ENCODE measurements around the gene ADAMTSL4. TPM values are rescaled to one million over a fixed set of nuclear protein-coding genes. Genes with fewer than 3 reads are reported as not detected.
A peak's percentile ranks its signal among the peaks of the same experiment; 100 is the strongest.

Gene ADAMTSL4
- total RNA-seq, 1 donor from 2014 or later, result 12.0 TPM

- Histone ChIP-seq H3K27me3 (ENCODE audit: control insufficient read depth in 3 of 3, insufficient read depth in 3 of 3, low read length in 3 of 3) (peaks cover 0 to 4% (median 0%) of the 10 kb centered on the region in 3 donors), H3K4me1 (ENCODE audit: control insufficient read depth in 3 of 3, insufficient read depth in 3 of 3, low read length in 3 of 3) (peaks cover 19 to 29% (median 19%) of the 10 kb centered on the region in 3 donors), H3K27ac (ENCODE audit: low read depth, low read length) (no peak overlapping the region), H3K9ac (ENCODE audit: low read depth in 1 of 3, low read length in 3 of 3) (no peak overlapping the region), H3K4me3 (ENCODE audit: low read length in 3 of 3) (no peak overlapping the region), H3K9me3 (ENCODE audit: control insufficient read depth in 3 of 3, low read length in 3 of 3) (no peaks in the 10 kb centered on the region), H3K36me3 (ENCODE audit: control insufficient read depth in 3 of 3, insufficient read depth in 3 of 3, low read length in 3 of 3) (no peaks in the 10 kb centered on the region)
Observed at GRCh38 chr1:150546294-150546937, 2.8 kb upstream of the ADAMTSL4 start.

GRCh38 chr1:150548324-150548631, 930 bp upstream of the ADAMTSL4 start:
- Histone ChIP-seq H3K27me3 (ENCODE audit: control insufficient read depth in 3 of 3, insufficient read depth in 3 of 3, low read length in 3 of 3) (peaks cover 0 to 4% (median 0%) of the 10 kb centered on the region in 3 donors), H3K27ac (ENCODE audit: low read depth, low read length) (peak overlapping the region; percentile 78), H3K36me3 (ENCODE audit: control insufficient read depth in 3 of 3, insufficient read depth in 3 of 3, low read length in 3 of 3) (no peaks in the 10 kb centered on the region), H3K4me1 (ENCODE audit: control insufficient read depth in 3 of 3, insufficient read depth in 3 of 3, low read length in 3 of 3) (peaks cover 33 to 48% (median 36%) of the 10 kb centered on the region in 3 donors), H3K9me3 (ENCODE audit: control insufficient read depth in 3 of 3, low read length in 3 of 3) (no peaks in the 10 kb centered on the region), H3K4me3 (ENCODE audit: low read length in 3 of 3) (peak overlapping the region; percentile 70 to 76 (median 73)), H3K9ac (ENCODE audit: low read depth in 1 of 3, low read length in 3 of 3) (peak overlapping the region; percentile 76 to 87 (median 83))

GRCh38 chr1:150549496-150550221, 451 bp downstream of the ADAMTSL4 start:
- Histone ChIP-seq H3K36me3 (ENCODE audit: control insufficient read depth in 3 of 3, insufficient read depth in 3 of 3, low read length in 3 of 3) (no peaks in the 10 kb centered on the region), H3K4me3 (ENCODE audit: low read length in 3 of 3) (peak overlapping the region; percentile 68 to 76 (median 68)), H3K27ac (ENCODE audit: low read depth, low read length) (peak overlapping the region; percentile 90), H3K27me3 (ENCODE audit: control insufficient read depth in 3 of 3, insufficient read depth in 3 of 3, low read length in 3 of 3) (no peaks in the 10 kb centered on the region), H3K4me1 (ENCODE audit: control insufficient read depth in 3 of 3, insufficient read depth in 3 of 3, low read length in 3 of 3) (peaks cover 30 to 47% (median 32%) of the 10 kb centered on the region in 3 donors), H3K9ac (ENCODE audit: low read depth in 1 of 3, low read length in 3 of 3) (peak overlapping the region; percentile 73 to 87 (median 79)), H3K9me3 (ENCODE audit: control insufficient read depth in 3 of 3, low read length in 3 of 3) (no peaks in the 10 kb centered on the region)

- no peaks in the 10 kb centered on the region for H3K9me3 ChIP-seq (ENCODE audit: control insufficient read depth in 3 of 3, low read length in 3 of 3)
- H3K4me1 ChIP-seq (ENCODE audit: control insufficient read depth in 3 of 3, insufficient read depth in 3 of 3, low read length in 3 of 3), result peaks cover 30 to 47% (median 32%) of the 10 kb centered on the region in 3 donors
- peak overlapping the region; percentile 90 for H3K27ac ChIP-seq (ENCODE audit: low read depth, low read length)
- H3K36me3 ChIP-seq (ENCODE audit: control insufficient read depth in 3 of 3, insufficient read depth in 3 of 3, low read length in 3 of 3), result peaks cover 3% of the 10 kb centered on the region in 3 donors
- no peaks in the 10 kb centered on the region for H3K27me3 ChIP-seq (ENCODE audit: control insufficient read depth in 3 of 3, insufficient read depth in 3 of 3, low read length in 3 of 3)
- H3K9ac ChIP-seq (ENCODE audit: low read depth in 1 of 3, low read length in 3 of 3), result peak overlapping the region; percentile 73 to 87 (median 79)
- peak overlapping the region; percentile 68 to 76 (median 68) for H3K4me3 ChIP-seq (ENCODE audit: low read length in 3 of 3)
Observed at GRCh38 chr1:150550222-150551050, 1.2 kb downstream of the ADAMTSL4 start.

- H3K4me1 ChIP-seq (ENCODE audit: control insufficient read depth in 3 of 3, insufficient read depth in 3 of 3, low read length in 3 of 3), result peaks cover 30 to 47% (median 32%) of the 10 kb centered on the region in 3 donors
- peak overlapping the region in 1 of 3 donors; percentile 73 for H3K9ac ChIP-seq (ENCODE audit: low read depth in 1 of 3, low read length in 3 of 3)
- H3K9me3 ChIP-seq (ENCODE audit: control insufficient read depth in 3 of 3, low read length in 3 of 3), result no peaks in the 10 kb centered on the region
- H3K27ac ChIP-seq (ENCODE audit: low read depth, low read length), result peak overlapping the region; percentile 90
- peaks cover 9 to 10% (median 9%) of the 10 kb centered on the region in 3 donors for H3K36me3 ChIP-seq (ENCODE audit: control insufficient read depth in 3 of 3, insufficient read depth in 3 of 3, low read length in 3 of 3)
- peak overlapping the region in 1 of 3 donors; percentile 48 for H3K4me3 ChIP-seq (ENCODE audit: low read length in 3 of 3)
- no peaks in the 10 kb centered on the region for H3K27me3 ChIP-seq (ENCODE audit: control insufficient read depth in 3 of 3, insufficient read depth in 3 of 3, low read length in 3 of 3)
Observed at GRCh38 chr1:150551051-150551783, 2.0 kb downstream of the ADAMTSL4 start.

GRCh38 chr1:150551784-150552127, 2.5 kb downstream of the ADAMTSL4 start:
- Histone ChIP-seq H3K36me3 (ENCODE audit: control insufficient read depth in 3 of 3, insufficient read depth in 3 of 3, low read length in 3 of 3) (peaks cover 9 to 11% (median 10%) of the 10 kb centered on the region in 3 donors), H3K27me3 (ENCODE audit: control insufficient read depth in 3 of 3, insufficient read depth in 3 of 3, low read length in 3 of 3) (no peaks in the 10 kb centered on the region), H3K4me1 (ENCODE audit: control insufficient read depth in 3 of 3, insufficient read depth in 3 of 3, low read length in 3 of 3) (peaks cover 30 to 47% (median 32%) of the 10 kb centered on the region in 3 donors), H3K27ac (ENCODE audit: low read depth, low read length) (peak overlapping the region; percentile 90), H3K9me3 (ENCODE audit: control insufficient read depth in 3 of 3, low read length in 3 of 3) (no peaks in the 10 kb centered on the region), H3K4me3 (ENCODE audit: low read length in 3 of 3) (no peak overlapping the region), H3K9ac (ENCODE audit: low read depth in 1 of 3, low read length in 3 of 3) (peak overlapping the region in 2 of 3 donors; percentile 12 to 19)

- H3K9me3 ChIP-seq (ENCODE audit: control insufficient read depth in 3 of 3, low read length in 3 of 3), result no peaks in the 10 kb centered on the region
- H3K27me3 ChIP-seq (ENCODE audit: control insufficient read depth in 3 of 3, insufficient read depth in 3 of 3, low read length in 3 of 3), result no peaks in the 10 kb centered on the region
- H3K4me3 ChIP-seq (ENCODE audit: low read length in 3 of 3), result no peak overlapping the region
- peaks cover 11 to 13% (median 11%) of the 10 kb centered on the region in 3 donors for H3K36me3 ChIP-seq (ENCODE audit: control insufficient read depth in 3 of 3, insufficient read depth in 3 of 3, low read length in 3 of 3)
- peak overlapping the region; percentile 90 for H3K27ac ChIP-seq (ENCODE audit: low read depth, low read length)
- H3K4me1 ChIP-seq (ENCODE audit: control insufficient read depth in 3 of 3, insufficient read depth in 3 of 3, low read length in 3 of 3), result peaks cover 30 to 47% (median 32%) of the 10 kb centered on the region in 3 donors
- H3K9ac ChIP-seq (ENCODE audit: low read depth in 1 of 3, low read length in 3 of 3), result peak overlapping the region; percentile 12 to 40 (median 19)
Observed at GRCh38 chr1:150552128-150552910, 3.1 kb downstream of the ADAMTSL4 start.

- Histone ChIP-seq H3K4me3 (ENCODE audit: low read length in 3 of 3) (no peak overlapping the region), H3K27ac (ENCODE audit: low read depth, low read length) (peak overlapping the region; percentile 90), H3K4me1 (ENCODE audit: control insufficient read depth in 3 of 3, insufficient read depth in 3 of 3, low read length in 3 of 3) (peaks cover 30 to 47% (median 32%) of the 10 kb centered on the region in 3 donors), H3K36me3 (ENCODE audit: control insufficient read depth in 3 of 3, insufficient read depth in 3 of 3, low read length in 3 of 3) (peaks cover 11 to 17% (median 12%) of the 10 kb centered on the region in 3 donors), H3K9me3 (ENCODE audit: control insufficient read depth in 3 of 3, low read length in 3 of 3) (no peaks in the 10 kb centered on the region), H3K27me3 (ENCODE audit: control insufficient read depth in 3 of 3, insufficient read depth in 3 of 3, low read length in 3 of 3) (no peaks in the 10 kb centered on the region), H3K9ac (ENCODE audit: low read depth in 1 of 3, low read length in 3 of 3) (peak overlapping the region in 1 of 3 donors; percentile 40)
Observed at GRCh38 chr1:150552911-150553289, 3.7 kb downstream of the ADAMTSL4 start.
